SK-N-SH (cell line): ENCODE data around the gene CES3. TPM values are rescaled to one million over a fixed set of nuclear protein-coding genes. Genes with fewer than 3 reads are reported as not detected.
"Not testable (repeated sequence)": the region's sequence is repeated elsewhere in the genome, so short reads cannot be mapped to it uniquely, and the experiment has no call there.

Experiments used
- CTCF ChIA-PET: fragments of 300-600, 350-600 bp; formaldehyde crosslinking; extraction: SDS; loops from one replicate; lab custom pipeline; 2021; lab: Yijun Ruan, JAX
- POLR2A ChIA-PET: fragments of 350-600 bp; sonication (Branson Sonifier 250); formaldehyde crosslinking; extraction: SDS; loops from one replicate; lab custom pipeline; 2020; ENCODE audit warnings: antibody characterized with exemption, inconsistent platforms; lab: Yijun Ruan, JAX
- DNase-seq: peaks from one replicate; pipeline ENCODE4 v3.0.0; 2012
- H2AFZ ChIP-seq: fragments of 200-600 bp; sonication (generic); 2 replicates; pipeline ENCODE4 v1.8.1; 2016; ENCODE audit warnings: antibody characterized with exemption, mild to moderate bottlenecking, low read depth
- H3F3A ChIP-seq: fragments of 200-600 bp; sonication (generic); replicated peaks from 2 replicates; pipeline ENCODE3; 2016; ENCODE audit warnings: antibody characterized with exemption, mild to moderate bottlenecking; ENCODE audit not compliant: insufficient read depth
- H3K27ac ChIP-seq, 2 experiments: fragments of 200-500 bp in 1 of 2; fragments of 200-600 bp in 1 of 2; sonication (Bioruptor generic) in 1 of 2; sonication (generic), shearing (Covaris generic) in 1 of 2; 2 replicates each; pipeline versions ENCODE4 v1.5.1 to v1.6.1; 2014 to 2016; ENCODE audit warnings: low read depth in 2 of 2, inconsistent platforms in 1 of 2, low read length in 1 of 2, mild to moderate bottlenecking in 1 of 2, mixed read lengths in 1 of 2
- H3K27me3 ChIP-seq: fragments of 200-600 bp; sonication (generic), shearing (Covaris generic); 2 replicates; pipeline ENCODE4 v1.6.1; 2016; ENCODE audit warnings: mixed run types; ENCODE audit not compliant: insufficient read depth
- H3K36me3 ChIP-seq, 2 experiments: fragments of 200-500 bp in 1 of 2; fragments of 200-600 bp in 1 of 2; sonication (Bioruptor generic) in 1 of 2; sonication (generic) in 1 of 2; replicated peaks in 1 of 2; 2 replicates each; pipeline versions ENCODE3 to v1.5.1; 2014 to 2016; ENCODE audit warnings: low read length in 1 of 2, mild to moderate bottlenecking in 1 of 2; ENCODE audit not compliant: insufficient read depth in 2 of 2, control insufficient read depth in 1 of 2
- H3K4me1 ChIP-seq, 2 experiments: fragments of 200-500 bp in 1 of 2; fragments of 200-600 bp in 1 of 2; sonication (Bioruptor generic) in 1 of 2; sonication (generic), shearing (Covaris generic) in 1 of 2; 2 replicates each; pipeline versions ENCODE4 v1.5.1 to v1.6.1; 2014 to 2016; ENCODE audit warnings: low read depth in 1 of 2, low read length in 1 of 2, mixed run types in 1 of 2; ENCODE audit not compliant: insufficient read depth in 2 of 2, control insufficient read depth in 1 of 2
- H3K4me2 ChIP-seq: fragments of 200-600 bp; sonication (generic), shearing (Covaris generic); 2 replicates; pipeline ENCODE4 v1.6.1; 2017; ENCODE audit warnings: mixed run types
- H3K4me3 ChIP-seq, 2 experiments: fragments of 200-500 bp in 1 of 2; fragments of 200-600 bp in 1 of 2; sonication (Bioruptor generic) in 1 of 2; sonication (generic), shearing (Covaris generic) in 1 of 2; 2 replicates each; pipeline versions ENCODE4 v1.5.1 to v1.8.1; 2014 to 2016; ENCODE audit warnings: low read depth in 2 of 2, inconsistent platforms in 1 of 2, low read length in 1 of 2, mild to moderate bottlenecking in 1 of 2, mixed read lengths in 1 of 2, moderate library complexity in 1 of 2
- H3K79me2 ChIP-seq: fragments of 200-600 bp; sonication (generic); 2 replicates; pipeline ENCODE4 v1.8.1; 2017; ENCODE audit warnings: mild to moderate bottlenecking; ENCODE audit not compliant: insufficient read depth
- H3K9ac ChIP-seq: fragments of 200-600 bp; sonication (generic); 2 replicates; pipeline ENCODE4 v1.6.1; 2017; ENCODE audit warnings: mixed run types
- H3K9me2 ChIP-seq: fragments of 200-600 bp; sonication (generic); 2 replicates; pipeline ENCODE4 v1.6.1; 2017; ENCODE audit warnings: mixed run types
- H3K9me3 ChIP-seq: fragments of 200-600 bp; sonication (generic); 2 replicates; pipeline ENCODE4 v1.6.1; 2017; ENCODE audit warnings: mixed run types, mild to moderate bottlenecking, moderate library complexity
- H4K20me1 ChIP-seq: fragments of 200-600 bp; sonication (generic); 2 replicates; pipeline ENCODE4 v1.6.1; 2017; ENCODE audit warnings: mild to moderate bottlenecking, mixed run types; ENCODE audit not compliant: insufficient read depth
- GABPA ChIP-seq: IDR thresholded peaks from 2 replicates; pipeline ENCODE4 v1.4.0; 2012; ENCODE audit warnings: low read depth, mild to moderate bottlenecking
- JUND ChIP-seq: IDR thresholded peaks from 2 replicates; pipeline ENCODE4 v1.4.0; 2012
- MAX ChIP-seq: IDR thresholded peaks from 2 replicates; pipeline ENCODE4 v1.4.0; 2012; ENCODE audit warnings: low read depth
- MEF2A ChIP-seq: IDR thresholded peaks from 2 replicates; pipeline ENCODE4 v1.4.0; 2012; ENCODE audit warnings: low read depth, borderline replicate concordance
- NFIC ChIP-seq: IDR thresholded peaks from 2 replicates; pipeline ENCODE4 v1.4.0; 2012; ENCODE audit warnings: borderline replicate concordance
- REST ChIP-seq: IDR thresholded peaks from 2 replicates; pipeline ENCODE4 v1.6.1; 2012; ENCODE audit warnings: mild to moderate bottlenecking, low read depth, low read length, moderate library complexity
- WGBS: methylation state at CpG from one replicate; pipeline ENCODE4 v1.1.6; 2017; ENCODE audit warnings: low lambda C conversion rate; 5-methylcytosine and 5-hydroxymethylcytosine counted together
- polyA plus RNA-seq, 3 experiments: library from polyadenylated mRNA; depleted of rRNA; stranded (reverse); fragments of >200 nt; gene quantifications; 2 replicates each; pipeline ENCODE4 v1.2.3, GENCODE V29; 2012

The CES3 gene
- polyA plus RNA-seq, 1 of the 3 experiments (the other 2 are of a cell fraction): 1.4 TPM

- 80% methylated on average over 11 of the region's 11 CpGs for WGBS
- H3K36me3 ChIP-seq, H3K9me2 ChIP-seq, H3K27me3 ChIP-seq, H3K9ac ChIP-seq, H2AFZ ChIP-seq, H3F3A ChIP-seq, DNase-seq, H3K4me1 ChIP-seq, POLR2A ChIA-PET, H3K27ac ChIP-seq, H3K4me3 ChIP-seq, H4K20me1 ChIP-seq, H3K4me2 ChIP-seq, H3K79me2 ChIP-seq, H3K9me3 ChIP-seq: not testable (repeated sequence)
- CTCF ChIA-PET: interaction anchor here (1.1 to 6.9 kb wide), 5 partner anchors 9 to 188 kb away, joined by 3 to 103 read pairs (median 11); partner anchors contain the start of genes B3GNT9 and CES3
Observed at GRCh38 chr16:66974932-66975246, 13.8 kb downstream of the CES3 start.

- no peak overlapping the region for H3K27ac ChIP-seq
- POLR2A ChIA-PET: no interaction called here
- WGBS: 78% methylated on average over 14 of the region's 14 CpGs
- H3K27me3 ChIP-seq: no peaks in the 10 kb centered on the region
- H3K4me2 ChIP-seq: no peak overlapping the region
- H3K9me3 ChIP-seq: no peaks in the 10 kb centered on the region
- H3K4me3 ChIP-seq: no peak overlapping the region
- no peaks in the 10 kb centered on the region for H3K79me2 ChIP-seq
- no peak for DNase-seq
- no peaks in the 10 kb centered on the region for H3K36me3 ChIP-seq
- CTCF ChIA-PET: interaction anchor here (0.8 to 6.9 kb wide), 8 partner anchors 10 to 188 kb away, joined by 3 to 103 read pairs (median 5); partner anchors contain the start of genes B3GNT9 and CES3
- no peaks in the 10 kb centered on the region; a peak in 1 of 4 replicates for H3K4me1 ChIP-seq
- TF ChIP-seq MEF2A: no peak
- TF ChIP-seq MAX: no peak
- no peak for TF ChIP-seq REST
- TF ChIP-seq GABPA: no peak
- TF ChIP-seq NFIC: no peak
- no peaks in the 10 kb centered on the region for H4K20me1 ChIP-seq
- H3K9ac ChIP-seq: no peak overlapping the region
- H3K9me2 ChIP-seq: no peaks in the 10 kb centered on the region
- no peaks in the 10 kb centered on the region for H3F3A ChIP-seq
- H2AFZ ChIP-seq: no peak overlapping the region
Observed at GRCh38 chr16:66975302-66975893, 14.3 kb downstream of the CES3 start.

GRCh38 chr16:66976746-66977145 lies 15.7 kb downstream of the CES3 start:
- 76% methylated on average over 13 of the region's 13 CpGs for WGBS

More at GRCh38 chr16:66976746-66977145, 15.7 kb downstream of the CES3 start:
- DNase-seq: no peak
- H3K79me2 ChIP-seq: no peaks in the 10 kb centered on the region
- ChIA-PET CTCF (interaction anchor here (0.6 to 6.9 kb wide), 31 partner anchors 8 to 309 kb away, joined by 3 to 103 read pairs (median 5); partner anchors contain the start of genes B3GNT9, CES3, CES4A and PHAF1), POLR2A (no interaction called here)
- no peaks in the 10 kb centered on the region for H3K36me3 ChIP-seq
- H3K9me3 ChIP-seq: no peaks in the 10 kb centered on the region
- no peak overlapping the region for H3K4me2 ChIP-seq
- no peaks in the 10 kb centered on the region for H3K27me3 ChIP-seq
- H3K4me3 ChIP-seq: no peak overlapping the region
- no peaks in the 10 kb centered on the region for H3K9me2 ChIP-seq
- no peak overlapping the region for H3K9ac ChIP-seq
- H3K27ac ChIP-seq: no peak overlapping the region
- no peak overlapping the region for H2AFZ ChIP-seq
- no peaks in the 10 kb centered on the region for H3F3A ChIP-seq
- H3K4me1 ChIP-seq: no peaks in the 10 kb centered on the region; a peak in 1 of 4 replicates
- H4K20me1 ChIP-seq: no peaks in the 10 kb centered on the region
- TF ChIP-seq JUND: no peak
